Embryonic facial prominence (tissue), 1 donor: ENCODE results near the gene AKT1.
"Not testable (repeated sequence)": the region's sequence is repeated elsewhere in the genome, so short reads cannot be mapped to it uniquely, and the experiment has no call there.

ENCODE experiments used
- DNase-seq: peaks from one replicate; pipeline ENCODE4 v3.0.0-alpha.2; 2016; ENCODE audit errors: extremely low spot score

The AKT1 gene

GRCh38 chr14:104753528-104754212 lies 41.9 kb downstream of the AKT1 start:
- no peak for DNase-seq

GRCh38 chr14:104752735-104753527 lies 42.6 kb downstream of the AKT1 start, which contains the start of gene SIVA1:
TSS of gene SIVA1 (plus strand) at chr14:104753147. CDS start at chr14:104753202, 55 bp downstream.
- peak; percentile 99 for DNase-seq

DNA sequence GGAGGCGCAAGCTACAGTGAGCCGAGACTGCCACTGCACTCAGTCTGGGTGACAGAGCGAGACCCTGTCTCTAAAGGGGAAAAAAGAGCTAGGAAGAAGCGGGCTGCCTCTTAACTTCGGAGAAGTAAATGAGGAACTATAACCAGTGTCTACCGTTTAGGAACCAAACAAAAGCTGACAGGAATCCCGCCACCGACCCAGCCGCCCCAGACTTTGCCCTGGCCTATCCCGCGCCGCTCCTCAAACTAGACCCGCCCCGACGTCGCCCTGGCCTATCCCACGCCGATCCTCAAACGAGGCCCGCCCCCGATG lies 43.2 kb downstream of the AKT1 start:
- no peak for DNase-seq

DNA sequence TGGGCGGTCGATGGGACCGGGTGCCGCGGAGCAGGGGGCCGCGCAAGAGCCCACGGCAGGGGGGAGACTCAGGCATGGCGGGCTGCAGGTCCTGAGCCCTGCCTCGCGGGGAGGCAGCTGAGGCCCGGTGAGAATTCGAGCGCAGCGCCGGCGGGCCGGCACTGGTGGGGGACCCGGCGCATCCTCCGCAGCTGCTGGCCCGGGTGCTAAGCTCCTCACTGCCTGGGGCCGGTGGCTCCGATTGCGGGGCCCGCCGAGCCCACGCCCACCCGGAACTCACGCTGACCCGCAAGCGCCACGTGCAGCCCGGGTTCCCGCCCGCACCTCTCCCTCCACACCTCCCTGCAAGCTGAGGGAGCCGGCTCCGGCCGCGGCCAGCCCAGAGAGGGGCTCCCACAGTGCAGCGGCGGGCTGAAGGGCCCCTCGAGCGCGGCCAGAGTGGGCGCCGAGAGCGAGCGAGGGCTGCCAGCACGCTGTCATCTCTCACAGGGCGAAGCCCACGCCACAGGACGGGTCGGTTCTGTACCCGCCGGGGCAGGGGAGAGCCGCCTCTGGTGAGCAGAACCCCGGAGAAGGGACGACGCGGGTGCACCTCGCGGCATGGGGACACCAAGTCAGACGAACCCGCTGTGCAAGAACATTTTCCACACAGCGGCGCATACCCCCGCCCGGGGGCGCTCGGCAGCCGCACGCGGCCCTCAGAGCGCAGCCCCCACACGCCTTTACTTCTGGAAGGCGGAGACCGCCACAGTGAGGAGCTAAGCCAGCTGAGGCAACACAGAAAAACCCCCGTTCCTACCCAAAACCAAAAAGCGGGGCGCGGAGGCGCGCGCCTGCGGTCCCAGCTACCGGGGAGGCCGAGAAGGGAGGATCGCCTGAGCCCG lies 43.8 kb downstream of the AKT1 start:
- DNase-seq = no peak

- DNase-seq = not testable (repeated sequence)
Observed at GRCh38 chr14:104750753-104751057, 44.8 kb downstream of the AKT1 start.

- DNase-seq = no peak
Observed at GRCh38 chr14:104750056-104750752, 45.3 kb downstream of the AKT1 start.

DNA sequence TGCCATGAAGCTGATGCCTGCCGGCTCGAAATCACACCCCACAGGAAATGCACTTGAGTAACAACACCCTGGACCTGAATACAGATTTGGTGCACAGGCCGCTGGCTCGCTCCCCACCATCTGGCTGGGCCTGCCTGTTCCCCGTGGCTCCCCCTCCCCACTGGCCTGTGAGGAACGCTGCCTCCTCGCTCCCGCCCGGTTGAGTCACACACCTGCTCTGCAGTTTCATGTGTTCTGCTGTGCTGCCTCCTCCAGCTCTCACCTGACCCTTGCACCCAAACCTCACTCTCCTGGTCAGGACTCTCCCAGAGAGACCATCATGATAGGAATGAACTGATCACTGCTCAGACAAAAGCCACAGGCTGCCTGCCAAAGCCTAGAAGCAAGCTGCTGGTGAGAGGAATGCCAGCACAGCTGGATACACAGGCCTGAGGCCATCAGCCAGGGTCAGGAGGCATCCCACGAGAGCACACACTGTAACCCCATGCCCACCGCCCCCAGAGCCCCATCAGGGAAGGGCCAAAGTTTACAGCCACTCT lies 46.4 kb downstream of the AKT1 start:
- DNase-seq = no peak

DNA sequence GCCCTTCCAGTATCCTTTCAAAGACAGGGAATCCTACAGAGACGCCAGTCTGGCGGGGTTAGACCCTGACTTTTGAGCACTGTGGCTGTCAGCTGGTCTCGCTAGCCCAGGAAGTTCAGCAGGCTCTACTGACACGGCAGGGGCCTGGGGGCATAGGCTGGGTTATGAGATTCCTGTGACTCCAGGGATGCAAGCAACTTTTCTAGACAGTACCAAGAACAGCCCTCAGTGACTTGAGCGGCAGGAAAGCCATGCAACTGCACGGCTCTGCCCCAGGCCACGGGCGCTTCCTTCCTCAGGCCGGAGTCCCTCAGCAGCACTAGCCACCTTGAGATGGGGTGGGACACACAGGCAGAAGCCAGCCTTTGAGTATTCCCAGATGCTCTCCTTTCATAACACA lies 47.7 kb downstream of the AKT1 start:
- DNase-seq = no peak

- no peak for DNase-seq
Observed at GRCh38 chr14:104746934-104747481, 48.5 kb downstream of the AKT1 start.

DNA sequence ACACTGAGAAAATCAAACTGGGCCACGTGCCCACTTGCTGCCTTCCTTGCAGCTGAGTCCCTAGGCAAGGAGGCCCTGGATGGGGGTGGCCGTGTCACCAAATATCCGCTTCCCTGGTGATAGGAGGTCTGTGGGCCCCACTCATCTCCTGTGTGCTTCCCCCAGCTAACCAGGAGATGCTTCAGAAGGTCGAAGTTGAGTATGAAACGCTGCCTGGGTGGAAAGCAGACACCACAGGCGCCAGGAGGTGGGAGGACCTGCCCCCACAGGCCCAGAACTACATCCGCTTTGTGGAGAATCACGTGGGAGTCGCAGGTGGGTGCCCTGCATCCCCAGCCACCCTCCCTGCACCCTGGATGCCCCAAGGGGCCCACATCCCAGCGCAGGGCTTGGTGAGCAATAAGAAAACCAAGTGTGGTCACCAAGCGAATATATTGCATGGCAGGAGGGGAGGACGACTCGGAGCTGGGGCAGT lies 49.4 kb downstream of the AKT1 start:
- no peak for DNase-seq

DNA sequence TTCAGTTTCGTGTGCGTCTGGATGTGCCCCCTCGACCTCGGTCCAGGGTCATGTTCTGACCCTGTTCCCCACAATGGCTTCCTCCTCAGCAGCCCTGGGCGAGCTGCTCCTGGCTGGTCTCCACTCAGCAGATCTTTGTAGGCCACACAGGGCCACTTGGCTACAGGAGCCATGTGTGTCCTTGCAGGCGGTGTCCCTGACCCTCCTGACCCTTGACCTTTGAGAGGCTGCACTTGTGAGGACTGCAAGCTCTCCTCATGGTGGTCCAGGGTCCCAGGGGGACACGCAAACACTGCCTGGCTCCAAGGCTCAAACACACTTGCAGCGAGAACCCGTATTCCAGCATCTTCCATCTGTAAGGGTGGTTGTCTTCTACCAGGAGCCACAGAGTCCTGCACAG lies 50.1 kb downstream of the AKT1 start:
- no peak for DNase-seq

GRCh38 chr14:104744484-104744883 lies 51.1 kb downstream of the AKT1 start:
- DNase-seq = no peak

DNA sequence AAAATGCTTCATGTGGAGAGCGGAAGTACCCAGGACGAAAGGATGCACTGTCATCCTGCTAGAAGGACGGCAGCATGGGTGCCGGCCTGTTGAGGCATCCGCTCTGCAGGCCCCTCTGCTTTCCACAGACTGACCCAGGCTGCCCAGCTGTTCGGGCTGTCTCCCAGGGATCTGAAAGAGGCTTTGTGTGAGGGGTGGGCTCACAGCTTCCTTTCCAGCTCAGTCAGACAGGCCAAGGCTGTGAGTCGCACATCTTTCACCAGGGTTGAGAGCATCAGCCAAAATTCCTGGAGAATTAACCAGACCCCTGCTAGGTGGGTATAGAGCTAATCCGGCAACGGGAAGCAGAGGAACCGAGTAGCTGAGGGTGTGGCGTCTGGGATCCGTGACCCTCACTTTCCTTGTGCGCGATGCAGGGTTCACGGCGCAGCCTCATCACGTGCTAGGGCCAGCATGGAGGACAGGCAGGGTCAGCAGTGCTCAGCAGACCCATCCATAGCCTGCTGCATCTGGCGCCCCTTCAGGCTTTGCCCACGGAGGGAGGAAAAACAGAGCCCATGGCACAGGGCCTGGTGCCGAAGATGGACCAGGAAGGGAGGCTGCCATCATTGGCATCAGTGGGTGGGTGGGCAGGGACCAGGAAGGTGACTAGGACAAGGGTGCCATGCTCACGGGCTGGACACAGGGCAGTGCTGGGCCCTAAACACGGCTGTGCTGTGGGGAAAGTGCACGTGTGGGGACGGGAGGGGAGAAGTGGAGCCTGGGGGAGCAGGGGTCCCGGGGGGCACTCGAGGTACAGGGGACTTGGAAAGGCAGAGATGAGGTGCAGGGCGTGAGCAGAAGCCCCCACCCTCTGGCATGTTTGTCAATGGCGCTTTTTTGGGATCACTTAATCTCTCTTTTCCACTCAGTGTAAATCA lies 51.8 kb downstream of the AKT1 start:
- no peak for DNase-seq

- no peak for DNase-seq
Observed at GRCh38 chr14:104742586-104743455, 52.7 kb downstream of the AKT1 start.

DNA sequence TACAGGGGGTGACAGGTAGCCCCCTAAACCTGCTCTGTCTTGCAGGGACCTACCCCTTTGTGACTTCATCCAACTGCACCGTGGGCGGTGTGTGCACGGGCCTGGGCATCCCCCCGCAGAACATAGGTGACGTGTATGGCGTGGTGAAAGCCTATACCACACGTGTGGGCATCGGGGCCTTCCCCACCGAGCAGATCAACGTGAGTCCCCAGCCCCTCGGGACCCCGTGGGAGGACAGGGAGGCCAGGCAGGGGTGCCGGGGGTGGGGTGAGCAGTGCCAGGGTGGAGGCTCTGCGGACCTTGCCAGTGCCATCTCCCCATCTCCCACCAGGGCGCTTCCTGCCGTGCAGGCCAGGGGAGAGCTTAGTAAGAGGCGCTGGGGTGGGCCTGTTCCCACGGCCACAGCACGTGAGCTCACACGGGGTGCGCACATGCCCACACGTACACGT lies 53.7 kb downstream of the AKT1 start:
- DNase-seq = no peak

GRCh38 chr14:104741108-104741802 lies 54.3 kb downstream of the AKT1 start:
- no peak for DNase-seq

DNA sequence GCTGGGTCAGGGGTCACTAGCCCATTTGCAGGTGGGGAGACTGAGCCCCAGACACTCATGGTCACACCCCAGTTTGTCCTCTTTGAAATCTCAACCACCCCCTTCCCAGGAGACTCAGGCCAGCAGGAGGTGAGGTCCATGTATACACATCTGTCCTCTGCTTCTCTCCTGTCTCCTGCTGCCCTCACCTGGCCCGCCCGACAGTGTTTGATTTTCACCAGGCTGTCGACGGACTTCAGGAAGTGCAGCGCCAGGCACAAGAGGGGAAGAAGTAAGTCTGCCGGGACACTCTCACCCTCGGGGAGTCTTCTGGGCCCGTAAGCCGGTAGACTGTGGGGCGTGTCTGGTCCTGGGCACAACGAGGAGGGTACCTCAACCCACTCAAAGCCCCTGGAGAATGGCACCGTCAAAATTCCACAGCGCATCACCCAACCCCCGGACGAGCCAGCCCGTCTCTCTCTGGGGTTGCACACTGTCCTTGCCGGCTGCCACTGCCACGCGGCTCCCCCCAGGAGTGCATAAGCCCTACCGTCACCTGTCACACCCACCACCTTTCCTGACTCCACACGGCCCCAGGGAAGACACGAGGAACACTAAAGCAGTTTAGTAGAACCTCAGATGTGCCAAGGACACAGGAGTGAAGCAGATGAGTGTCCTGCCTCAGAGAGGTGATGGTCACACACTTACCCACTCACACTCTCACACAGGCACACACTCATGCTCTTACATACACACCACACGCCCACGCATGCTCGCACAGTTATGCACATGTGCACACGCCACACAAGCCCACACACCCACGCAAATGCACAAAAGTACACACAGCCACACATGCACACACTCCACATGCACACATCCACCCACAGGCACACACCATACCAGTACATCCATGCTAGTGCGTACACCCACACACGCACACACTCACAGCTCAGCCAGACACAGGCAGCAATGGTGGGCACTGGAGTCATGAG lies 55.7 kb downstream of the AKT1 start:
- DNase-seq = no peak
